NCI-H69 (cell line): ENCODE results near the gene ARHGEF37.
"Not testable (repeated sequence)": the region's sequence is repeated elsewhere in the genome, so short reads cannot be mapped to it uniquely, and the experiment has no call there.

Source experiments
- DNase-seq: peaks from one replicate; lab custom pipeline; 2025; lab: John Stamatoyannopoulos, UW

ARHGEF37 gene

GRCh38 chr5:149564542-149565140 is 16.7 kb upstream of the ARHGEF37 start:
- DNase-seq = peak; percentile 84

GRCh38 chr5:149567226-149567625 is 14.1 kb upstream of the ARHGEF37 start:
- no peak for DNase-seq

- no peak for DNase-seq
Observed at GRCh38 chr5:149572170-149572569, 9.1 kb upstream of the ARHGEF37 start.

GRCh38 chr5:149572576-149573231 is 8.6 kb upstream of the ARHGEF37 start:
- DNase-seq = no peak

GRCh38 chr5:149575131-149575530 is 6.2 kb upstream of the ARHGEF37 start:
- DNase-seq = no peak

- DNase-seq = no peak
Observed at GRCh38 chr5:149576021-149576420, 5.3 kb upstream of the ARHGEF37 start.

- no peak for DNase-seq
Observed at GRCh38 chr5:149578896-149579295, 2.4 kb upstream of the ARHGEF37 start.

- DNase-seq = no peak
Observed at GRCh38 chr5:149580808-149581191, 498 bp upstream of the ARHGEF37 start.

- DNase-seq = peak; percentile 94
Observed at GRCh38 chr5:149581931-149582768, 852 bp downstream of the ARHGEF37 start.

GRCh38 chr5:149583394-149583793 is 2.1 kb downstream of the ARHGEF37 start:
- peak; percentile 80 for DNase-seq

- peak; percentile 36 for DNase-seq
Observed at GRCh38 chr5:149584121-149584520, 2.8 kb downstream of the ARHGEF37 start.

GRCh38 chr5:149585910-149586309 is 4.6 kb downstream of the ARHGEF37 start:
- peak; percentile 7 for DNase-seq

GRCh38 chr5:149586708-149587318 is 5.5 kb downstream of the ARHGEF37 start:
- DNase-seq = no peak

GRCh38 chr5:149588936-149589335 is 7.6 kb downstream of the ARHGEF37 start:
- no peak for DNase-seq

GRCh38 chr5:149593370-149593769 is 12.1 kb downstream of the ARHGEF37 start:
- no peak for DNase-seq

GRCh38 chr5:149594206-149594895 is 13.1 kb downstream of the ARHGEF37 start:
- DNase-seq = no peak

- not testable (repeated sequence) for DNase-seq
Observed at GRCh38 chr5:149595105-149595504, 13.8 kb downstream of the ARHGEF37 start.

- no peak for DNase-seq
Observed at GRCh38 chr5:149596712-149597111, 15.4 kb downstream of the ARHGEF37 start.

GRCh38 chr5:149597618-149598017 is 16.3 kb downstream of the ARHGEF37 start:
- no peak for DNase-seq

- not testable (repeated sequence) for DNase-seq
Observed at GRCh38 chr5:149598234-149598633, 16.9 kb downstream of the ARHGEF37 start.

GRCh38 chr5:149598966-149599365 is 17.7 kb downstream of the ARHGEF37 start:
- DNase-seq = no peak

GRCh38 chr5:149599375-149599774 is 18.1 kb downstream of the ARHGEF37 start:
- no peak for DNase-seq
